K562 (cell line): ENCODE data around the gene LTBP4. TPM values are rescaled to one million over a fixed set of nuclear protein-coding genes. Genes with fewer than 3 reads are reported as not detected.
A peak's percentile ranks its signal among the peaks of the same experiment; 100 is the strongest.

Experiments used
- ATAC-seq: fragments of 200-7000 bp; cut with Tn5 transposase; 3 replicates; pipeline ENCODE4 v1.9.1; 2020; ENCODE audit warnings: moderate library complexity
- BruUV-seq: library from RNA; stranded (reverse); fragments of 400-500 nt; replicated peaks from 2 replicates; lab custom pipeline; 2021; lab: Mats Ljungman, UMichigan
- CTCF ChIA-PET: fragments of 300-600 bp; formaldehyde crosslinking; extraction: SDS; loops from one replicate; lab custom pipeline; 2021; ENCODE audit warnings: low intra/inter-chr PET ratio; lab: Yijun Ruan, JAX
- POLR2A ChIA-PET: fragments of 300-600, 350-650 bp; sonication (Branson Sonifier 250); formaldehyde crosslinking; extraction: SDS; loops from one replicate; lab custom pipeline; 2021; ENCODE audit warnings: antibody characterized with exemption, inconsistent platforms; lab: Yijun Ruan, JAX
- DNase-seq, 4 experiments: peaks; one replicate each; pipeline versions ENCODE4 v3.0.0 to v3.0.0-alpha.2; 2011 to 2018; ENCODE audit warnings: low spot score in 3 of 4, mixed read lengths in 3 of 4; ENCODE audit errors: extremely low read depth in 1 of 4
- FAIRE-seq: peaks from 2 replicates; lab custom pipeline; 2011; peaks lifted over from hg19 to GRCh38; lab: Jason Lieb, UNC
- H2AFZ ChIP-seq: 2 replicates; pipeline ENCODE4 v1.6.0; 2011; ENCODE audit warnings: low read depth, low read length, control low read depth, inconsistent platforms
- H3K27ac ChIP-seq: fragments of 200-600 bp; 3 replicates; pipeline ENCODE4 v1.8.0; 2011; ENCODE audit warnings: low read depth, mild to moderate bottlenecking, control low read depth, inconsistent platforms, low read length, moderate library complexity, mixed read lengths; ENCODE audit errors: extremely low read depth
- H3K27me3 ChIP-seq, 2 experiments: fragments of 300-600 bp in 1 of 2; 2 replicates in 1 of 2; 3 replicates in 1 of 2; pipeline versions ENCODE4 v1.6.0 to v1.8.0; 2011; ENCODE audit warnings: inconsistent platforms in 2 of 2, low read length in 2 of 2, mild to moderate bottlenecking in 1 of 2, mixed read lengths in 1 of 2, moderate library complexity in 1 of 2; ENCODE audit not compliant: control insufficient read depth in 2 of 2, insufficient read depth in 2 of 2
- H3K36me3 ChIP-seq: fragments of 300-600 bp; 3 replicates; pipeline ENCODE4 v1.8.0; 2011; ENCODE audit warnings: mild to moderate bottlenecking, low read length, inconsistent platforms; ENCODE audit not compliant: control insufficient read depth, insufficient read depth
- H3K4me1 ChIP-seq, 2 experiments: fragments of 200-600 bp in 1 of 2; replicated peaks in 1 of 2; 2 replicates in 1 of 2; 3 replicates in 1 of 2; pipeline versions ENCODE4 v1.5.1 to v1.8.0; 2011; ENCODE audit warnings: inconsistent platforms in 2 of 2, low read length in 2 of 2, mild to moderate bottlenecking in 1 of 2, mixed read lengths in 1 of 2, moderate library complexity in 1 of 2; ENCODE audit not compliant: control insufficient read depth in 2 of 2, insufficient read depth in 2 of 2
- H3K4me2 ChIP-seq: 2 replicates; pipeline ENCODE4 v1.6.1; 2011; ENCODE audit warnings: low read length, control low read depth, inconsistent platforms, mixed read lengths; ENCODE audit not compliant: insufficient read depth
- H3K4me3 ChIP-seq: fragments of 200-600 bp; sonication (generic), shearing (Covaris generic); 2 replicates; pipeline ENCODE4 v1.5.1; 2016; ENCODE audit warnings: control low read depth, inconsistent platforms
- H3K79me2 ChIP-seq: fragments of 200-600 bp; 3 replicates; pipeline ENCODE4 v1.8.0; 2011; ENCODE audit warnings: low read length, inconsistent platforms; ENCODE audit not compliant: control insufficient read depth, insufficient read depth
- H3K9ac ChIP-seq, 2 experiments: 2 replicates each; pipeline versions ENCODE4 v1.6.0 to v1.6.1; 2011; ENCODE audit warnings: low read depth in 2 of 2, low read length in 2 of 2, control low read depth in 1 of 2, inconsistent platforms in 1 of 2, mild to moderate bottlenecking in 1 of 2, mixed read lengths in 1 of 2; ENCODE audit not compliant: insufficient read depth in 1 of 2
- H3K9me1 ChIP-seq: one replicate; pipeline ENCODE4 v1.6.0; 2011; ENCODE audit warnings: inconsistent platforms, mild to moderate bottlenecking, low read length, moderate library complexity; ENCODE audit not compliant: control insufficient read depth, insufficient read depth
- H3K9me3 ChIP-seq: replicated peaks from 2 replicates; pipeline ENCODE4 v1.5.1; 2011; ENCODE audit warnings: low read depth, low read length, inconsistent platforms; ENCODE audit not compliant: control insufficient read depth, insufficient read depth
- H4K20me1 ChIP-seq: replicated peaks from 2 replicates; pipeline ENCODE4 v1.6.1; 2011; ENCODE audit warnings: low read length, inconsistent platforms, mixed read lengths; ENCODE audit not compliant: control insufficient read depth, insufficient read depth
- CEBPB ChIP-seq: fragments of 450-650 bp; IDR thresholded peaks from 2 replicates; pipeline ENCODE4 v1.6.1; 2016; ENCODE audit warnings: missing genetic modification characterization, missing compliant biosample characterization
- CEBPG ChIP-seq, 3 experiments: fragments of 200-800 bp in 1 of 3; sonication (Bioruptor generic) in 1 of 3; sonication (generic) in 1 of 3; formaldehyde crosslinking in 1 of 3; IDR thresholded peaks in 2 of 3; conservative IDR thresholded peaks in 1 of 3; 2 replicates each; pipeline versions ENCODE4 v1.6.1 to v1.8.0; 2016 to 2022; ENCODE audit warnings: missing compliant biosample characterization in 2 of 3, missing genetic modification characterization in 2 of 3, mild to moderate bottlenecking in 1 of 3, missing genetic modification reagents in 1 of 3
- FOSL1 ChIP-seq: fragments of 200-800 bp; sonication (Bioruptor generic); conservative IDR thresholded peaks from 2 replicates; pipeline ENCODE4 v1.6.1; 2016; ENCODE audit warnings: missing genetic modification characterization, missing compliant biosample characterization
- HOXB6 ChIP-seq: fragments of 250-450 bp; sonication (Bioruptor Pico); IDR thresholded peaks from 2 replicates; pipeline ENCODE4 v1.5.1; 2022; ENCODE audit warnings: mild to moderate bottlenecking, borderline replicate concordance
- PCBP1 ChIP-seq: fragments of 200-400 bp; formaldehyde crosslinking; IDR thresholded peaks from 2 replicates; pipeline ENCODE4 v1.6.1; 2018; ENCODE audit warnings: mild to moderate bottlenecking, low read depth, low read length; ENCODE audit not compliant: poor library complexity, severe bottlenecking
- ZNF175 ChIP-seq: fragments of 200-800 bp; sonication (Bioruptor generic); IDR thresholded peaks from 2 replicates; pipeline ENCODE4 v1.6.1; 2016; ENCODE audit warnings: low read depth, mild to moderate bottlenecking, missing genetic modification characterization, missing compliant biosample characterization
- WGBS: fragments of 100-300 bp; shearing (Covaris generic); methylation state at CpG from one replicate; pipeline ENCODE4 v1.1.6; 2016; ENCODE audit warnings: low coverage, mixed read lengths; ENCODE audit not compliant: insufficient coverage; ENCODE audit errors: missing lambda C conversion rate; 5-methylcytosine and 5-hydroxymethylcytosine counted together
- in situ Hi-C: fragments of 300-500 bp; cut with MboI; formaldehyde crosslinking; loops from 4 replicates; pipeline ENCODE4 v1.15.0; 2018; ENCODE audit warnings: inconsistent platforms, mixed read lengths
- intact Hi-C: fragments of 100-400 bp; cut with micrococcal nuclease; formaldehyde crosslinking; loops from 2 replicates; pipeline ENCODE4 v1.14.2; 2022
- polyA plus RNA-seq, 8 experiments: library from polyadenylated mRNA; depleted of rRNA in 4 of 8; stranded (reverse) in 5 of 8; unstranded in 3 of 8; fragments of >200 nt; fragmentation: Nextera tagmentation in 2 of 8; fragmentation: Illumina TruSeq in 1 of 8; extraction: Ambion mirVana in 2 of 8; extraction: Trizol in 1 of 8; gene quantifications; 2 replicates each; pipeline versions ENCODE4 v1.2.1 to v1.2.3, GENCODE V29; 2011 to 2014; ENCODE audit warnings: inconsistent platforms in 1 of 8, missing spikeins in 1 of 8
- total RNA-seq, 7 experiments: library from RNA; depleted of rRNA in 6 of 7; stranded (reverse); fragments of >200 nt in 6 of 7; fragmentation: Illumina TruSeq in 2 of 7; extraction: Trizol in 2 of 7; gene quantifications; 2 replicates each; pipeline versions ENCODE4 v1.2.1 to v1.2.3, GENCODE V29; 2011 to 2021; ENCODE audit warnings: low replicate concordance in 1 of 7

Gene LTBP4
- total and polyA plus RNA-seq, 9 of the 15 experiments (the other 6 are each of a cell fraction or from before 2014, with no cell fraction given), result 0.35 to 160 (median 31.6) TPM

- DNase-seq (no peak), FAIRE-seq (no peak), ATAC-seq (no peak)
- Histone ChIP-seq H3K4me3 (no peak overlapping the region), H2AFZ (no peak overlapping the region), H3K4me1 (peaks cover 0 to 29% of the 10 kb centered on the region in 2 experiments; a peak in 3 of 5 replicates), H3K79me2 (no peaks in the 10 kb centered on the region), H3K9me3 (no peaks in the 10 kb centered on the region), H3K9me1 (no peaks in the 10 kb centered on the region), H3K9ac (no peak overlapping the region), H3K4me2 (no peak overlapping the region), H3K27ac (no peak overlapping the region), H3K27me3 (no peaks in the 10 kb centered on the region), H4K20me1 (no peaks in the 10 kb centered on the region), H3K36me3 (peaks cover 23% of the 10 kb centered on the region; the same call in 1 of the 3 replicates)
- ChIA-PET POLR2A (interaction anchor here (0.6 to 1.9 kb wide), 3 partner anchors 8 to 15 kb away, joined by 3 to 6 read pairs (median 5); no protein-coding TSS in a partner anchor), CTCF (no interaction called here)
- 67% methylated on average over 10 of the region's 11 CpGs for WGBS
- TF ChIP-seq HOXB6 (CRISPR knock-in tag), result no peak
- no peak for TF ChIP-seq ZNF175 (CRISPR knock-in tag)
- no peak; the same call in 1 of the 2 replicates for TF ChIP-seq CEBPG (CRISPR knock-in tag; IDR thresholded peaks at IDR 0.05)
- peak in 1 of 2 experiments; percentile 81; a peak in 2 of 4 replicates for TF ChIP-seq CEBPG (tag; conservative IDR thresholded peaks at IDR 0.05 in 1 of 2, IDR thresholded peaks at IDR 0.05 in 1 of 2)
- TF ChIP-seq CEBPB (tag), result peak; percentile 79
- TF ChIP-seq PCBP1, result no peak
- TF ChIP-seq FOSL1 (tag), result 0 out of 2 replicates have a peak, but pooled peaks have one; percentile 31
- intact Hi-C loops (no loop called here), in situ Hi-C loops (no loop called here)
- no TSS peak for BruUV-seq
These were observed 15.8 kb upstream of the LTBP4 start for GRCh38 chr19:40585241-40585981.
